AG04449 (cell line): ENCODE results near the gene EIF5A.
"Not testable (repeated sequence)": the region's sequence is repeated elsewhere in the genome, so short reads cannot be mapped to it uniquely, and the experiment has no call there.

Source experiments
- CTCF ChIA-PET: fragments of 350-600 bp; formaldehyde crosslinking; extraction: SDS; loops from one replicate; lab custom pipeline; 2021; ENCODE audit warnings: antibody characterized with exemption; lab: Yijun Ruan, JAX
- POLR2A ChIA-PET: fragments of 400-600, 350-600 bp; formaldehyde crosslinking; extraction: SDS; loops from one replicate; lab custom pipeline; 2020; ENCODE audit warnings: antibody characterized with exemption, inconsistent platforms; lab: Yijun Ruan, JAX
- DNase-seq: peaks from one replicate; pipeline ENCODE4 v3.0.0-alpha.2; 2010; ENCODE audit warnings: low read depth, low spot score
- H3K4me3 ChIP-seq: 2 replicates; pipeline ENCODE4 v1.5.1; 2011; ENCODE audit warnings: low read depth, mild to moderate bottlenecking, control low read depth, low read length
- CTCF ChIP-seq: IDR thresholded peaks from one replicate; pipeline ENCODE4 v1.5.1; 2011; ENCODE audit warnings: mild to moderate bottlenecking, moderate library complexity, low read length, control low read depth, inconsistent platforms; ENCODE audit not compliant: insufficient read depth; ENCODE audit errors: missing control alignments

Gene EIF5A

GRCh38 chr17:7330638-7331015, 23.2 kb downstream of the EIF5A start:
- no peak for DNase-seq
- H3K4me3 ChIP-seq, result peak overlapping the region; percentile 96
- no peak for TF ChIP-seq CTCF
- POLR2A ChIA-PET, result interaction anchor here (1.5 to 2.3 kb wide), 4 partner anchors 13 to 153 kb away, joined by 5 to 20 read pairs (median 8); partner anchors contain the start of genes POLR2A and TMEM256
- CTCF ChIA-PET, result interaction anchor here (1.7 to 3.5 kb wide), 5 partner anchors 12 to 230 kb away, joined by 5 to 30 read pairs (median 10); partner anchors contain the start of gene SLC2A4

- no peak overlapping the region for H3K4me3 ChIP-seq
- POLR2A ChIA-PET, result no interaction called here
- TF ChIP-seq CTCF, result no peak
- CTCF ChIA-PET, result interaction anchor here (3.5 kb wide), 1 partner anchor 13 kb away, joined by 30 read pairs; no protein-coding TSS in a partner anchor
- DNase-seq, result no peak
Observed at GRCh38 chr17:7332111-7332510, 24.7 kb downstream of the EIF5A start.

GRCh38 chr17:7332600-7333069, 25.2 kb downstream of the EIF5A start:
- DNase-seq, H3K4me3 ChIP-seq, POLR2A ChIA-PET, CTCF ChIA-PET: not testable (repeated sequence)

DNA sequence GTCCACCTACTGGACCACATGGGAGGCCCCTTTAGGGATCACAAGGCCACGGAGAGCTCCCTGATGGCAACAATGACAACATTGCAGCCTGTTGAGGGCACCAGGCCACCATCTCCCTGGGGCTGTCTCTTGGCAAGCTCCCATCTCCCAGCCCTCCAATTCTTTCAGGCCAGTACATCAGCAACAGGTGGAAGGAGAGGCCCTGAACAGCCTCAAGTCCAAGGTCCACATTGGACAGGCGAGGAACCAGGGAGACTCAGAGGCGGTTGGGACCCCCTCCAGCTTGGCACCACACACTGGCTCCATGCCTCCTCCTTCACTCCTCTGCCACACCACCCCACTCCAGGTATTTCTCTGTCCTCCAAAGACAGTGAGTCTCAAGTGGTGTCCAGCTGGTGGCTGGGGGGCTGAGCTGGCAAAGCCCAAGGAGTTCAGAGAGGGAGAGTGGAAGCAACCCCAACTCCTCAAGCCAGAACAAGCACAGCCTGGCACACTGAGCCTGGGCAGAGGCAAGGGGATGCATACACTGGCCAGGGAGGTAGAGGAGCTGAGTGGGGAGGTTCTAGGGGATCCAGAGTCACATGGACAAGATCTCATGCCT, 27.6 kb downstream of the EIF5A start:
- DNase-seq, result no peak
- ChIA-PET POLR2A (no interaction called here), CTCF (interaction anchor here (1.5 to 4.3 kb wide), 3 partner anchors 9 to 15 kb away, joined by 3 to 34 read pairs (median 18); no protein-coding TSS in a partner anchor)
- no peak overlapping the region for H3K4me3 ChIP-seq
- TF ChIP-seq CTCF, result no peak

DNA sequence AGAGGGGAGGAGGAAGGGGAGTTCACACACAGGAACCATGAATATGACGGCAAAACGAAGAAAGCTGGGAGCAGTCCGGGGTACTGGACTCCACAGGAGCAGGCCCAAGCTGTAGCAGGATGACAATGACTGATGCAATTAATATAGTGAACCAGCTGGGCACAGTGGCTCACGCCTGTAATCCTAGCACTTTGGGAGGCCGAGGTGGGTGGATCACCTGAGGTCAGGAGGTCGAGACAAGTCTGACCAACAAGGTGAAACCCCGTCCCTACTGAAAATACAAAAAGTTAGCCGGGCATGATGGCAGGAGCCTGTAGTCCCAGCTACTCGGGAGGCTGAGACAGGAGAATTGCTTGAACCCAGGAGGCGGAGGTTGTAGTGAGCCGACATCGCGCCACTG, 28.3 kb downstream of the EIF5A start:
- DNase-seq, POLR2A ChIA-PET, H3K4me3 ChIP-seq: not testable (repeated sequence)
- CTCF ChIA-PET, result interaction anchor here (1.5 to 4.3 kb wide), 5 partner anchors 10 to 39 kb away, joined by 3 to 34 read pairs (median 8); no protein-coding TSS in a partner anchor

DNA sequence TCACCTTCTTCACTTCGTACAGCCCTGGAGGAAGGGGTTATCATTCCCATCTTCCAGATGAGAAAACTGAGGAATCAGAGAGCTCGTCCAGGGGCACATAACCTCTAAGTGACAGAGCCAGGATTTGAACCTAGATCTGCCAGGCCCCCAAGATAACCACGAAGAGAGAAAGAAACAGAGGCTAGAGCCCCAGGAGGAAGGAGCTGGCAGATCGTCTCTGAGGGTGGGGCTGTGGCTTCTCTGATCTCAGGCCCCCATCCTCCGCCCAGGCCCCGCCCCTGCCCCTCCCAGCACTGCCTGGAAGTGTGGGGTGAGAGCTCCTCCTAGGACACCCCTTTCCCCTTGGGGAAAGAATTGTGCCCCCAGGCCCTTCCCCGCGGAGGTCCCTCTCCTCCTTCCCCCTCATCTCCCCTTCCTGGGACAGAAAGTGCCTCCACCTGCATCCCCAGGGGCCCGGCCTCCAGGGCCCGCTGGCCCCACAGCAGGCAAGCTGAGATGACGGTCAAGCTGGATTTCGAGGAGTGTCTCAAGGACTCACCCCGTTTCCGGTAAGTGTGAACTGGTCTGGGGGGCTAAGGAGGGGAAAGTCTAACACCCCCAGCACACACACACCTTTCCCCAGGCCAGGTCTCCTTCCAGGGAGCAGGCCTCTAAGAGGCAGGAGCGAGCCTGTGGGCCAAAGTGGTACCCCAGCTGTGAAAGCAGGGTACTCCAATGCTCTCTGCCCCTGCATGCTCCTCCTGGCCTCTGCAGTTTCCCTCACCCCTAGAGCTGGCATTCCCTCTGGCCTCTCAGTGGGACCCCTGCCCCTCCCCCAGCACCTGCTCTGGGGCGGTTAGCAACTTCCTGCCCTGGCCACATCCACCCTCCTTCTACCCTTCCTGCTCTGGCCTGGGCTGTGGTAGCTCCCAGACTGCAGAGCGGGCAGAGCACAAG, 29.1 kb downstream of the EIF5A start, which contains the start of gene ACAP1:
ACAP1 (plus strand) TSS at position 290 of the 936 bp plus-strand sequence; CDS start at position 496, 206 bp downstream.
- ChIA-PET POLR2A (no interaction called here), CTCF (interaction anchor here (1.4 to 4.3 kb wide), 6 partner anchors 9 to 291 kb away, joined by 4 to 34 read pairs (median 7); no protein-coding TSS in a partner anchor)
- no peak within 1 kb of the TSS for H3K4me3 ChIP-seq
- DNase-seq, result no peak
- no peak for TF ChIP-seq CTCF

GRCh38 chr17:7337600-7337999, 30.2 kb downstream of the EIF5A start:
- H3K4me3 ChIP-seq, POLR2A ChIA-PET, DNase-seq: not testable (repeated sequence)
- CTCF ChIA-PET, result interaction anchor here (1.4 to 4.3 kb wide), 7 partner anchors 8 to 292 kb away, joined by 3 to 34 read pairs (median 6); partner anchors contain the start of gene SLC2A4
